GM19240 (cell line): ENCODE results near the gene WDR82.

Experiments
- DNase-seq: peaks from one replicate; pipeline ENCODE4 v3.0.0; 2011; ENCODE audit warnings: low spot score; ENCODE audit not compliant: insufficient read length

Gene WDR82

GRCh38 chr3:52278510-52279069, at the start of gene WDR82:
Gene WDR82 (minus strand): TSS chr3:52278649. CDS start chr3:52278361, 288 bp downstream.
- DNase-seq: peak; percentile 93

GRCh38 chr3:52327486-52328290, 49.2 kb upstream of the WDR82 start:
- DNase-seq: no peak

- no peak for DNase-seq
These were observed 48.5 kb upstream of the WDR82 start for GRCh38 chr3:52326976-52327375.

- DNase-seq: no peak
These were observed 47.2 kb upstream of the WDR82 start for GRCh38 chr3:52325686-52326085.

- DNase-seq: no peak
These were observed 46.2 kb upstream of the WDR82 start for GRCh38 chr3:52324676-52325075.

GRCh38 chr3:52323526-52324295, 45.3 kb upstream of the WDR82 start:
- DNase-seq: no peak

GRCh38 chr3:52322466-52322865, 44.0 kb upstream of the WDR82 start:
- DNase-seq: no peak

- DNase-seq: no peak
These were observed 43.0 kb upstream of the WDR82 start for GRCh38 chr3:52321481-52321880.

- no peak for DNase-seq
These were observed 41.6 kb upstream of the WDR82 start for GRCh38 chr3:52319921-52320595.

GRCh38 chr3:52318186-52318816, 39.9 kb upstream of the WDR82 start:
- no peak for DNase-seq

- peak; percentile 62 for DNase-seq
These were observed 39.0 kb upstream of the WDR82 start for GRCh38 chr3:52317208-52318000.

GRCh38 chr3:52315977-52316764, 37.7 kb upstream of the WDR82 start, which contains the start of gene DNAH1:
Gene DNAH1 (plus strand): TSS chr3:52316319. CDS start chr3:52322443, 6,124 bp downstream.
- no peak for DNase-seq

- DNase-seq: no peak
These were observed 36.6 kb upstream of the WDR82 start for GRCh38 chr3:52315006-52315405.

GRCh38 chr3:52314489-52314888, 36.0 kb upstream of the WDR82 start:
- DNase-seq: no peak

GRCh38 chr3:52313774-52314188, 35.3 kb upstream of the WDR82 start:
- peak; percentile 90 for DNase-seq

- DNase-seq: no peak
These were observed 34.8 kb upstream of the WDR82 start for GRCh38 chr3:52313188-52313773.

GRCh38 chr3:52311576-52312119, 33.2 kb upstream of the WDR82 start:
- no peak for DNase-seq

GRCh38 chr3:52310861-52311575, 32.6 kb upstream of the WDR82 start:
- peak; percentile 68 for DNase-seq
